Gastroesophageal sphincter (tissue), 3 donors: ENCODE measurements around the gene TBC1D1.

Experiments used
- EP300 ChIP-seq: sonication (generic); formaldehyde crosslinking; IDR thresholded peaks from one replicate; pipeline ENCODE4 v1.6.1; 2017; ENCODE audit warnings: antibody characterized with exemption, mild to moderate bottlenecking
- POLR2A ChIP-seq, 2 donors: fragments of 450-650 bp; IDR thresholded peaks; one replicate each; pipeline ENCODE4 v1.6.1; 2017; ENCODE audit warnings: antibody characterized with exemption in 2 of 2, mild to moderate bottlenecking in 2 of 2, moderate library complexity in 1 of 2
- POLR2AphosphoS5 ChIP-seq: sonication (generic); formaldehyde crosslinking; IDR thresholded peaks from one replicate; pipeline ENCODE4 v1.6.1; 2017; ENCODE audit warnings: antibody characterized with exemption
- TF ChIP-seq, protein P1 (sequence below), 4 experiments: fragments of 200-600 bp in 2 of 4; fragments of 450-650 bp in 2 of 4; sonication (generic) in 1 of 4; IDR thresholded peaks; one replicate each; pipeline ENCODE4 v1.5.1; 2017 to 2019; ENCODE audit warnings: antibody characterized with exemption in 4 of 4, mild to moderate bottlenecking in 2 of 4, moderate library complexity in 2 of 4

DNA sequence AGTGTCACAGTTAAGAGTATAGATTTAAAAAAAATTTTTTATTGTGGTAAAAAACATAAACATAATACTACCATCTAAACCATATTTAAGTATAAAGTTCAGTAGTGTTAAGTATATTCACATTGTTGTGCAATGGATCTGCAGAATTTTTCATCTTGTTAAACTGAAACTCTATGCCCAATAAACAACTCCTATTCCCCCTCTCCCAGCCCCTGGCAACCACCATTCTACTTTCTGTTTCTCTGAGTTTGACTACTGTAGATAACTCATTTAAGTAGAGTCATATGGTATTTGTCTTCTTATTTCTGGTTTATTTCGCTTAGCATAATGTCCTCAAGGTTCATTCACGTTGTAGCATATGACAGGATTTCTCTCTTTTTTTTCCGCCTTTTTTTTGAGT lies 181.7 kb downstream of the TBC1D1 start:
- TF ChIP-seq, protein P1, sequence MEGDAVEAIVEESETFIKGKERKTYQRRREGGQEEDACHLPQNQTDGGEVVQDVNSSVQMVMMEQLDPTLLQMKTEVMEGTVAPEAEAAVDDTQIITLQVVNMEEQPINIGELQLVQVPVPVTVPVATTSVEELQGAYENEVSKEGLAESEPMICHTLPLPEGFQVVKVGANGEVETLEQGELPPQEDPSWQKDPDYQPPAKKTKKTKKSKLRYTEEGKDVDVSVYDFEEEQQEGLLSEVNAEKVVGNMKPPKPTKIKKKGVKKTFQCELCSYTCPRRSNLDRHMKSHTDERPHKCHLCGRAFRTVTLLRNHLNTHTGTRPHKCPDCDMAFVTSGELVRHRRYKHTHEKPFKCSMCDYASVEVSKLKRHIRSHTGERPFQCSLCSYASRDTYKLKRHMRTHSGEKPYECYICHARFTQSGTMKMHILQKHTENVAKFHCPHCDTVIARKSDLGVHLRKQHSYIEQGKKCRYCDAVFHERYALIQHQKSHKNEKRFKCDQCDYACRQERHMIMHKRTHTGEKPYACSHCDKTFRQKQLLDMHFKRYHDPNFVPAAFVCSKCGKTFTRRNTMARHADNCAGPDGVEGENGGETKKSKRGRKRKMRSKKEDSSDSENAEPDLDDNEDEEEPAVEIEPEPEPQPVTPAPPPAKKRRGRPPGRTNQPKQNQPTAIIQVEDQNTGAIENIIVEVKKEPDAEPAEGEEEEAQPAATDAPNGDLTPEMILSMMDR (IDR thresholded peaks at IDR 0.05) = no peak
- no peak for TF ChIP-seq POLR2AphosphoS5
- no peak for TF ChIP-seq EP300
- no peak for TF ChIP-seq POLR2A (IDR thresholded peaks at IDR 0.05)
